ENCODE measurements around the gene GKN1. TPM values are rescaled to one million over a fixed set of nuclear protein-coding genes. Genes with fewer than 3 reads are reported as not detected.
A peak's percentile ranks its signal among the peaks of the same experiment; 100 is the strongest.

GKN1 gene
- total RNA-seq, 1 experiment from 2014 or later, result not detected

GRCh38 chr2:69007169-69007568 lies 32.7 kb downstream of the GKN1 start:
- DNase-seq (ENCODE audit: low read depth), result no peak

- DNase-seq (ENCODE audit: low read depth), result no peak
Observed at GRCh38 chr2:69007603-69008002, 33.2 kb downstream of the GKN1 start.

GRCh38 chr2:69010437-69011194 lies 36.2 kb downstream of the GKN1 start:
- DNase-seq (ENCODE audit: low read depth), result no peak

GRCh38 chr2:69011611-69012157 lies 37.2 kb downstream of the GKN1 start:
- no peak for DNase-seq (ENCODE audit: low read depth)

- DNase-seq (ENCODE audit: low read depth), result peak; percentile 54
Observed at GRCh38 chr2:69012310-69013141, 38.1 kb downstream of the GKN1 start.

- peak; percentile 77 for DNase-seq (ENCODE audit: low read depth)
Observed at GRCh38 chr2:69013142-69013839, 38.9 kb downstream of the GKN1 start, which contains the start of gene ANTXR1. Gene ANTXR1, plus strand, starts transcription at chr2:69013179. Its CDS starts 321 bp downstream, at chr2:69013500.

- DNase-seq (ENCODE audit: low read depth), result no peak
Observed at GRCh38 chr2:69013840-69014821, 39.7 kb downstream of the GKN1 start.

- no peak for DNase-seq (ENCODE audit: low read depth)
Observed at GRCh38 chr2:69017080-69017479, 42.6 kb downstream of the GKN1 start.

- no peak for DNase-seq (ENCODE audit: low read depth)
Observed at GRCh38 chr2:69017835-69018234, 43.4 kb downstream of the GKN1 start.

- DNase-seq (ENCODE audit: low read depth), result no peak
Observed at GRCh38 chr2:69018678-69019095, 44.3 kb downstream of the GKN1 start.

- DNase-seq (ENCODE audit: low read depth), result no peak
Observed at GRCh38 chr2:69020496-69021426, 46.3 kb downstream of the GKN1 start.

- DNase-seq (ENCODE audit: low read depth), result no peak
Observed at GRCh38 chr2:69021727-69022126, 47.3 kb downstream of the GKN1 start.

- no peak for DNase-seq (ENCODE audit: low read depth)
Observed at GRCh38 chr2:69022548-69022947, 48.1 kb downstream of the GKN1 start.

- no peak for DNase-seq (ENCODE audit: low read depth)
Observed at GRCh38 chr2:69023236-69023635, 48.8 kb downstream of the GKN1 start.

GRCh38 chr2:69026026-69026425 lies 51.6 kb downstream of the GKN1 start:
- DNase-seq (ENCODE audit: low read depth), result peak; percentile 41

- DNase-seq (ENCODE audit: low read depth), result no peak
Observed at GRCh38 chr2:69026691-69027459, 52.4 kb downstream of the GKN1 start.
